Tibial artery (tissue), 4 donors: ENCODE measurements around the gene PLA2G2F.

ENCODE experiments used
- DNase-seq, 2 donors: peaks; one replicate each; pipeline ENCODE4 v3.0.0-alpha.2; 2019
- H3K27ac ChIP-seq, 2 donors: fragments of 200-600 bp; sonication (generic) in 1 of 2; 1 replicate in 1 of 2; 2 replicates in 1 of 2; pipeline ENCODE4 v1.5.1; 2018 to 2019; ENCODE audit warnings: mild to moderate bottlenecking in 1 of 2
- H3K27me3 ChIP-seq, 2 donors: fragments of 200-600 bp; sonication (generic) in 1 of 2; one replicate each; pipeline versions ENCODE4 v1.5.1 to v1.6.0; 2016 to 2019
- H3K36me3 ChIP-seq, 3 donors: fragments of 200-600 bp; sonication (generic) in 2 of 3; one replicate each; pipeline ENCODE4 v1.5.1; 2016 to 2019; ENCODE audit warnings: mild to moderate bottlenecking in 2 of 3
- H3K4me1 ChIP-seq, 4 donors: fragments of 200-600 bp; sonication (generic) in 2 of 4; 1 replicate in 3 of 4; 2 replicates in 1 of 4; pipeline ENCODE4 v1.5.1; 2016 to 2019
- H3K4me3 ChIP-seq, 2 donors: fragments of 200-600 bp; sonication (generic) in 1 of 2; 1 replicate in 1 of 2; 2 replicates in 1 of 2; pipeline ENCODE4 v1.5.1; 2018 to 2019; ENCODE audit warnings: mild to moderate bottlenecking in 2 of 2
- H3K9me3 ChIP-seq, 3 donors: fragments of 200-600 bp; sonication (generic) in 1 of 3; one replicate each; pipeline ENCODE4 v1.5.1; 2016 to 2019
- intact Hi-C: fragments of 100-400 bp; cut with DNase I; formaldehyde crosslinking; loops from one replicate; pipeline ENCODE4 v1.15.0; 2023; ENCODE audit warnings: low total_unique reads
- TF ChIP-seq, protein P1 (sequence below), 2 experiments: fragments of 200-600 bp in 1 of 2; fragments of 450-650 bp in 1 of 2; IDR thresholded peaks; one replicate each; pipeline ENCODE4 v1.5.1; 2017 to 2019; ENCODE audit warnings: antibody characterized with exemption in 2 of 2, mild to moderate bottlenecking in 1 of 2, moderate library complexity in 1 of 2

The PLA2G2F gene

DNA sequence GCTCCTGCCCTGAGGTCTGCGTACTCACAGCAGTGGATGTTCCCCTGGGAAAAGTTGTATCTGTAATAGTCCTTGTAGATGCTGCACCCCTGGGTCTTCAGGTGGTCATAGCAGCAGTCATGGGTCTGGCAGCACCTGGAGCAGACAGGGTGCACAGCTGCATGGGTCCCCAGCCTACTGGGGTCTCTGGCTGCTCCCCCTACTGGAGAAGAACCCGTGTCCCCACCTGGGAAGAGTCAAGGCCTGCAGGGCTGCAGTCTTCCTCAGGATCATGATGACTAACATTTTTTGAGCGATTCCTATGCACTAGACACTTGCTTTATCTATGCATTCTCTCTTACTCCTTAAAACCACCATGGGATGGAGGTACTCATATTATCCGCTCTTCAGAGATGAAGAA is 23.6 kb upstream of the PLA2G2F start:
- H3K27me3 ChIP-seq = peaks cover 0 to 36% of the 10 kb centered on the region in 2 donors
- no peaks in the 10 kb centered on the region for H3K9me3 ChIP-seq
- no peak overlapping the region for H3K4me3 ChIP-seq
- H3K27ac ChIP-seq = no peak overlapping the region
- DNase-seq = no peak
- TF ChIP-seq, protein P1, sequence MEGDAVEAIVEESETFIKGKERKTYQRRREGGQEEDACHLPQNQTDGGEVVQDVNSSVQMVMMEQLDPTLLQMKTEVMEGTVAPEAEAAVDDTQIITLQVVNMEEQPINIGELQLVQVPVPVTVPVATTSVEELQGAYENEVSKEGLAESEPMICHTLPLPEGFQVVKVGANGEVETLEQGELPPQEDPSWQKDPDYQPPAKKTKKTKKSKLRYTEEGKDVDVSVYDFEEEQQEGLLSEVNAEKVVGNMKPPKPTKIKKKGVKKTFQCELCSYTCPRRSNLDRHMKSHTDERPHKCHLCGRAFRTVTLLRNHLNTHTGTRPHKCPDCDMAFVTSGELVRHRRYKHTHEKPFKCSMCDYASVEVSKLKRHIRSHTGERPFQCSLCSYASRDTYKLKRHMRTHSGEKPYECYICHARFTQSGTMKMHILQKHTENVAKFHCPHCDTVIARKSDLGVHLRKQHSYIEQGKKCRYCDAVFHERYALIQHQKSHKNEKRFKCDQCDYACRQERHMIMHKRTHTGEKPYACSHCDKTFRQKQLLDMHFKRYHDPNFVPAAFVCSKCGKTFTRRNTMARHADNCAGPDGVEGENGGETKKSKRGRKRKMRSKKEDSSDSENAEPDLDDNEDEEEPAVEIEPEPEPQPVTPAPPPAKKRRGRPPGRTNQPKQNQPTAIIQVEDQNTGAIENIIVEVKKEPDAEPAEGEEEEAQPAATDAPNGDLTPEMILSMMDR (IDR thresholded peaks at IDR 0.05) = no peak
- no peaks in the 10 kb centered on the region for H3K4me1 ChIP-seq
- H3K36me3 ChIP-seq = no peaks in the 10 kb centered on the region
- intact Hi-C loops = no loop called here

DNA sequence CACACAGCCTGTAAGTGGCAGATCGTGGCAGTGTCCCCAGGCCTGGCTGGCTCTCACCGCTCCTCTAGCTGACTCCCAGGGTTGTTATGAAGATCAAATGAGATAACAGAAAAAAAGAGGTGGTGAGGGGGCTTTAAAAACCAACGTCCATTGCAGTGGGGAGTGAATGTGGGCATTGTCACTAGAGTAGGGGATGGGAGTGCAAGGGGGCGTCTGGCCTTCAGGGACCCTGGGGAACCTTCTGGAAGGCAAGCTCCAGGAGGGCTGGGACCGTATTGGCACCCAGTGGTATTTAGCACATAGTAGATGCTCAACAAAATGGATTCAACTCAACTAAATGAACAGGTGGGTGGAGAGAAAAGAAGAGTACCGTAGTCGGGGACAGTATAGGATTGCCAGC is 23.2 kb upstream of the PLA2G2F start:
- Histone ChIP-seq H3K4me3 (no peak overlapping the region), H3K4me1 (no peaks in the 10 kb centered on the region), H3K36me3 (no peaks in the 10 kb centered on the region), H3K9me3 (no peaks in the 10 kb centered on the region), H3K27me3 (peaks cover 0 to 36% of the 10 kb centered on the region in 2 donors), H3K27ac (no peak overlapping the region)
- intact Hi-C loops = no loop called here
- TF ChIP-seq, protein P1 (IDR thresholded peaks at IDR 0.05) = no peak
- DNase-seq = no peak

DNA sequence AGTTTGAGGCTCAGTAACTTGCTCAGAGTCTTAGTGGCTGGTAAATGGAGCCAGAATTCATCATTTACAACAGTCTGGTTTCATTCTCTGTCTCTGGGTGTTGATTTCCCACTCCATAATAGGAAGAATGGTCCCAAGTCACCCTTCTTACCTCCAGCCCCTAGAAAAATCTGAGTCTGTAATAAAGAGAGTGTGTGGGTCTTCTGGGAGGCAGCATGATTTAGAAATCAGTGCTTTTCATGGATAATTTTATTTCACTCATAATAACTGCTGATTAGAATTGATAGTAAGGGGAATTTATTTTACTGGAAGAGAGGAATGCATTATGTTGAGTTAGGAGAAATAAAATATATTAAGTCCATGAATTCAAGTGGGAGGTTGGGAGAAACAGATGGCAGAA is 21.9 kb upstream of the PLA2G2F start:
- TF ChIP-seq, protein P1 (IDR thresholded peaks at IDR 0.05) = no peak
- intact Hi-C loops = no loop called here
- no peak overlapping the region for H3K27ac ChIP-seq
- no peaks in the 10 kb centered on the region for H3K4me1 ChIP-seq
- H3K4me3 ChIP-seq = no peak overlapping the region
- H3K9me3 ChIP-seq = no peaks in the 10 kb centered on the region
- no peaks in the 10 kb centered on the region for H3K36me3 ChIP-seq
- H3K27me3 ChIP-seq = peaks cover 0 to 46% of the 10 kb centered on the region in 2 donors
- no peak for DNase-seq

DNA sequence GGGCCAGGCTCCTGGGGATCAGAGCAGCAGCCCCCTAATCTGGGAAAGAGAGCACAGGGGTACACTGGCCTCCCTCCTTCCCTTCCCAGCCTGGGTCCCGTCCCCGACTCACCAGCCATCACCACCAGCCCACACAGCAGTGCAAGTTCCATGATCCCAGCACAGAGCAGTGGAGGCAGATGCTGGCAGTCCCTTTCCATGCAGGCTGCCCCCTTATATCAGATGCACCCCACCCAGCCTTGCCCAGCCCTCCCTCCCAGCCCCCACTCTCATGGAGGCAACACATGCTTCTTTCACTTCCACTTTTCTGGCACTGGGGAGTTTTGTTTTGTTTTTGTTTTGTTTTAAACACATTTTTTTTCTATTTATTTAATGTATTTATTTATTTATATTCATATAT is 19.8 kb upstream of the PLA2G2F start, which contains the start of gene PLA2G2D:
TSS of gene PLA2G2D (minus strand) at position 190 of the 400 bp plus-strand sequence. CDS start at position 152, 38 bp downstream.
- intact Hi-C loops = no loop called here
- no peaks in the 10 kb centered on the region for H3K4me1 ChIP-seq
- no peaks in the 10 kb centered on the region for H3K36me3 ChIP-seq
- no peaks in the 10 kb centered on the region for H3K9me3 ChIP-seq
- H3K4me3 ChIP-seq = no peak within 1 kb of the TSS
- peaks cover 0 to 36% of the 10 kb centered on the region in 2 donors for H3K27me3 ChIP-seq
- no peak for DNase-seq
- H3K27ac ChIP-seq = no peak within 1 kb of the TSS
- TF ChIP-seq, protein P1 (IDR thresholded peaks at IDR 0.05) = no peak

DNA sequence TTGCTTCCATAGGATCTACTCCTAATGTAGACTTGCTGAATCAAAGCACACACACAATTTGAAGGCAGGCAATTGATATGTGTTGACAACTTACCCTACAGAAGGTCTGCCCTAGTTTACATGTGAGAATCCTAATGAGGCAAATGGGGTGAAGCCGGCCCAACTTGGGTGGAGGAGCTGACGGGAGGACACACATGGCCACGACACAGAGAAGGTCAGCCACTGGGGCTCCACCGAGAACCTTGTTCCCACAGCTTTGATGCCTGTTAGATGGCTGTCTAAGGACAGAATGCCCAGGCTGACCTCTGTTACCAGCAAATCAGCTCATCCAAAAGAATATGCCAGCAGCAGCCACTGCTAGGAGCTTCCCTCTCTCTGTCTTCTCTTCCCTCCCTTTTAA is 18.3 kb upstream of the PLA2G2F start:
- TF ChIP-seq, protein P1 (IDR thresholded peaks at IDR 0.05) = no peak
- intact Hi-C loops = no loop called here
- Histone ChIP-seq H3K36me3 (no peaks in the 10 kb centered on the region), H3K4me1 (peaks cover 0 to 2% (median 0%) of the 10 kb centered on the region in 4 donors), H3K27ac (no peak overlapping the region), H3K27me3 (peaks cover 0 to 23% of the 10 kb centered on the region in 2 donors), H3K4me3 (no peak overlapping the region), H3K9me3 (no peaks in the 10 kb centered on the region)
- no peak for DNase-seq
